GM19468 (cell line): Measurements from ENCODE around the gene KCNK3.

ENCODE experiments used
- ATAC-seq: cut with Tn5 transposase; IDR thresholded peaks from one replicate; pipeline ENCODE4 v1.9.1; 2021; ENCODE audit warnings: mild to moderate bottlenecking, moderate library complexity, moderate number of reproducible peaks; ENCODE audit not compliant: unreplicated experiment; ENCODE audit errors: extremely low read depth

The KCNK3 gene

DNA sequence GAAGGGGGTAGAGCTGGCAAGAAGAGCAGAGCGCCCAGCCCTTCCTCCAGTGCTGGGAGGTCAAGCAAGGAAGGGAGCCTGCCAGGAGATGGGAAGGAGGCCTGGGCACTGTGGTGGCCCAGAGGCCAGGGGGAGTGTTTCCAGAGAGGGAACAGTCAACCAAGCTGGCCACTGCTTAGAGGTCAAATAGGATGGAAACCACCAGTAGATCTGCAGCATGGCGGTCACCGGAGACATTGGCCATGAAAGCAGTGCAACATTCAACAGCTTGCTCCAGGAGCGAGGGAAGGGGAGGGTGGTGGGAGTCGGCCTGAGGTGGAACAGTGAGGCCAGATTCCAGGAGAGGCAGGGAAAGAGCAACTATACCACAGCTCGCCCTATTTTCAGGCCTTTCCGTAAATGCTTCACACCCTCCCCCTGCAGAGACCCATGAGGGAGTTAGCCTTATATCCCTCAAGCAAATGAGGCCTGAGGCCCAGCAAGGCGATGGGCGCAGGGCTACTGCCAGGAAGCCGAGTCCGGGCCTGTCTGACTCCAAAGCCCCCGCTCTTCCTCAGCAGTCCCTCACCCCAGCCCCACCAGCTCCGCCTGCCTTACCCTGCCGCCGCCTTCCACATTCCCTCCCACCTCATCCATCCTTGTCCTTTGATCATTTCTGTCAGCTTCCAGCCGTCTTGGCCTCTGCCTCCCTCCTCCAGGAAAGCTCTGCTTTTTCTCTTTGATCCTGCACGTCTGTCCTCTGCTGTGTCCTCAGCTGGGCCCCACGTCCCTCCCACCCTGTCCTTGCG is 17.0 kb downstream of the KCNK3 start:
- ATAC-seq: no peak

DNA sequence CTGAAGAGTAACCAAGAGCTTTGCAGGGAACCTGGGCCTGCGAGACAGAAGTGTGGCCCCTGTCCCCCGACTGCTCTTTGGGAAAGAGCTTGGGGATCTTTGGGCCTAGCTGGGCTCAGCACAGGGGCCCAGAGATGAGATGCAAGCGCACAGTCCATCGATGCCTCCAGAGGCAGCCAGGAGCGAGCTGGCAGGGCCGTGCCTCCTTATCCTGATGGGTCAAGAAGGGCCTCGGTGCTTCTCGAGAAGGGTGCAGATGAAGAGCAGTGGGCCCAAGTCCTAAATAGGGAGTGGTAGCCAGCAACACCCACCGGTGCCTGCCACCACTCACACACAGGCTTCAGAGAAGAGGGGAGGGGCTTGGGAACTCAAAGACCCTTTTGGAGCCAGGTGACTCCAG is 17.6 kb downstream of the KCNK3 start:
- ATAC-seq: no peak

DNA sequence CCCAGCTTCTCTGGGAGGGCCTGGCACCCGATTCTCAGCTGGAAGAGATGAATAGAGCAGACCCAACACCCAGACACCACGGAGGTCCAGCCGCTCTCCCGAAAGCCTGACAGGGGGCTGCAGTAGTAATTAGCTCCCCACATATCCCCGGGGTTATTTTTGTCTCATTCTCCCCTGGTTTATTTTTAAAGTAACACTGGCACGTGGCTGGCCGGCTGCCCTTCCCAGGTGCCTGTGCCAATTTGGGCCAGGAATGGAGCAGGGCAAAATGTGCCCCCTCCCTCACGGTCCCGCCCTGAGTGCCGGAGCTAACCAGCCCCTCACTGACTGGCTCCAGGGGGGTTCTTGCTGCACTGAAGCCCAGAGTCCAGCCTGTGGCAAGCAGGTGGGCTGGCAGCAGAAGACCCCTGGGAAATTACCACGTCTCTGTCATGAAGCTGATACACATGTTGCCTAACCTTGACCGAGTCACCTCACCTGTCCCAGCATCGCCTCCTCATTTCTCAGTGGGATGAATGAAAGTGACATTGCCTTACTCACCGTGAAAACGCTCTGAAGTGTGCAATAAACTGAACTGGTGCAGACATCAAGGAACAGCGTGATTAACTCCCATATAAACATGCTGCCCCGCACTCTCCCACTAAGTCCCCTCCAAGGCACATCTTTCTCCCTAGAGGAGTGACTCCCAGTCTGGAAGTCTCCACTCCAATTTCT is 18.4 kb downstream of the KCNK3 start:
- no peak for ATAC-seq

DNA sequence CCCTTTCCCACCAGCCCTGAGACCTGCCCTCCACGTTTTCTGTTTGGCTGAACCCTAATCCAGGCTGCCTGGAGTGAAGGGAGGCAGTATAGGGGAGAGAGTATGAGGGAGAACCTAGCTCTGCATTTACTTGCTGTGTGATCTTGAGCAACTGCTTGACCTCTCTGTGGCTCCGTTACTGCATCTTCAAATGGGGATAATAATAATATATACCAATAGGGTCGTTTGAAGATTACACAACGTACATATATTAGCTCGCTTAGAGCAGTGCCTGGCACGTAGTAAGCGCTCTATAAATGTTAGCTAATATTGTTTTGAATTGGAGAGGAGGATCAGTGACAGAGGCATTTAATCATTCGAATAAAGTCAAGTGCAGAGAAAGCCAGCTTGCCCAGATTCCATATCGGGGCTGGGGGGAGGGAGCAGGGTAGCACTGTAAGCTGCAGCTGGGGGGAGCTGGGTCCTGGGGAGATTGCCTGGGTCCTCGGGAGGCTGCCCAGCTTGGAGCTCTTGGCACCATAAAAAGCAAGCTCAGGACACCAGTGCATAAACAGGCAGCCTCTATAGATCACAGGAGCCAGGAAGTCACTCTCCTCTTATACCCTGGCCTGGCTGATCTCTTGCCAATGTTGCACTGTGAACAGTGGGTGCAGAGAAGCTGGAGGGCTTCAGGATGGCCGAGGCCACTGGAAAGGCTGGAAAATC is 19.1 kb downstream of the KCNK3 start:
- no peak for ATAC-seq

DNA sequence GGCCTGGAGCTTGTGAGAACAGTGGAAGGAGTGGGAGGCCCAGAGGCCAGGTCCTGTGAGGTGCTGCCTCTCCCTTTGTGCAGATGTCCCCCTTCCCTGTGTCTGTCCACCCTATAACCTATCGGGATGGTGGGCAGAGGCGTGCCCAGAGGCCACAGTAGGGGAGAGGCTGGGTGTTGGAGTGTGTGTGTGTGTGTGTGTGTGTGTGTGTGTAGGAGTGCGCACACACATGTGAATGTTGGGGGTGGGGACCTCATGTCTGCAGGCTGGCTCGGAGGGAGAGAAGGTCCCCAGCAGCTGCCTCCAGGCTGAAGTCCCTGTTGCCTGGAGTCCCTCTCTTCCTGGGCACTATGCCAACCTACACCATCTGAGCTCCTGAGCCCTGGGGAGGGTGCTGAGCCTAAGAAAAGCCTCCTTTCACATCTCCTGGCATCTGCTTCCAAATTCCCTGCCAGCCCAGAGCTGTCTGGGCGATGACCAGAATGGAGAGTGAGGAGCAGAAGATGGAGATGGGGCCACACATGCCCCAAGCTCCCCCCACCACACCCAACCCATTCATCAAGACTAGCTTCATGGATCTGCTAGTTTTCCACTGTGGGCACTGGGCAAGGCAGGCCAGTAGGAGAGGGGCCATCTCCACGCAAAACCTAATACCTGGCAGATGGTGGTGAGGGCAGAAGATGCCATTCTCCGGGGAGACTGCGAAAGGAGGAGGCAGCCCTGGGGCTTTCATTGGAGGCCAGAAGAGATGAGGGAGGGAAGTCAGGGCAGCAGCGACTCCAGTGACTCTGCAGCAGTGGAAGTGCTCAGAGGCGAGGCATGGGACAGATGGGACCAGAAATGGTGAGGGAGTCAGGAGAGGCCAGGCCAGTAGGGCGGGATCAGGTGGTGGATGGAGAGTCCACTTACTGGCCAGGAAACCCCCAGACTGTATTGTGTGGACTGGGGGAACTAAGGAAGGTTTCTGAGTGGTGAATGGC is 20.3 kb downstream of the KCNK3 start:
- no peak for ATAC-seq

DNA sequence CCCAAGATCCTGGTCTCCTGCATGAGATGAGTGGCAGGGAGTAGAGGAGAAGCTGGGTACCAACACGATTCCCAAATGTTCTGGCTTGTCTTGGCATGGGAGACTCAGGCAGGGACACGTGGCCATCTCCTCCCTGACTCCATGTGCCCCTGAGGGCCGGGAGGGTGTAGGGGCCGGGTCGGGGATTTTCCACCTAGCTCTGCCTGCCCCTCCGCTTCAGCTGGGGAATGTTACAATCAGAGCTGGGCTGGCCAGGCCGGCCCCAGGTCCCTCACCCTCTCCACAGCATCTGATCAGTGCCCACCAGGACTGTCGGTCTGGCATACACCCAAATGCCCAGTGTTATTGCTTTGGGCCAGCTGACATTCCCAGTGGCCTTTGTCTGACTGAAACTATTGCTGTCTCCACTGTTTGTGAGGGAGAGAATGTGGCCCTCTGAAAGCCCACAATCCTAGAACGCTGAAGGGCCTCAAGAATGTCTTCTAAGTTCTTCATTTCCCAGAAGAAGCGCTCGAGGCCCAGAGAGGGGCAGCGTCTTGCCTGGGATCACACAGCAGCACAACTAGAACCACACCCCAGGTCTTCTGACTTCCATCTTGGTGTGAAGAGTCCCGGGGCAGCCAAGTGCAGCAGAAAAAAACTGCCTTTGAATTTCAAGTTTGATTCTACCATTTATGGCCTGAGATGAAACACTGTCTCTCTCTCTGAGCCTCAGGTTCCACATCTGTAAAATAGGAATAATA is 23.2 kb downstream of the KCNK3 start:
- ATAC-seq: no peak

DNA sequence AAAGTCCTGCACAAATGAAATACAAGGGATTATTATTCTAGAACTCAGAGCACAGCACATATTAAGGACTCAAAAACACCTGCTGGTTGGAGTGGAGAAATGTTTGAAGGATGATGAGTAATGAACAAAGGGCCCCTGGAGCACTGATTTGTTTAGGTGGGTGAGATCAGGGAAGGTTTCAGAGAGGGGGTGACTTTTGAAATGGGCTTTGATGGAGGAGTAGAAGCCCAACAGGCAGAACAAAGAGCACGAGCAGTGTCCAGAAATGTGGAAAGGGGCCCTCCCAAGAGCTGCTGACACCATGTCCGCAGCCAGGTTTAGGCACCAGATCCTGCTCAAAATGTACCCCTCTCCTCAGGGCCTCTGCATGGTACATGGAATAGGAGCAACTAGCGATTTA is 23.8 kb downstream of the KCNK3 start:
- no peak for ATAC-seq

DNA sequence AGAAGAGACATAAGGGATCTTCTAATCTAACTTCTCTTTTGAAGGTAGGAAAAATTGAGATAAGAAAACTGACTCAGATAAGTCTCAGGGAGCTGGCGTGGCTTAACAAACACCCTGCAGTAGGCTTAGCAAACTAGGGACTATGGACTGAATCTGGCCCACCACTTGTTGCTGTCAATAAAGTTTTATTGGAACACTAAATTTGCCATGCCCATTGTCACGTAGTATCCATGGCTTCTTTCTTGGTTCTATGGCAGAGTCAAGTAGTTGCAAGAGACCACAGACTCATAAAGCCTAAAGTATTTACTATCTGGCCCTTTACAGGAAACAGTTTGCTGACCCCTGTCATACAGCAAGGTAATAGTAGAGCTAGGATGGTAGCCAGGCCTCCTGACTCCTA is 24.2 kb downstream of the KCNK3 start:
- no peak for ATAC-seq

DNA sequence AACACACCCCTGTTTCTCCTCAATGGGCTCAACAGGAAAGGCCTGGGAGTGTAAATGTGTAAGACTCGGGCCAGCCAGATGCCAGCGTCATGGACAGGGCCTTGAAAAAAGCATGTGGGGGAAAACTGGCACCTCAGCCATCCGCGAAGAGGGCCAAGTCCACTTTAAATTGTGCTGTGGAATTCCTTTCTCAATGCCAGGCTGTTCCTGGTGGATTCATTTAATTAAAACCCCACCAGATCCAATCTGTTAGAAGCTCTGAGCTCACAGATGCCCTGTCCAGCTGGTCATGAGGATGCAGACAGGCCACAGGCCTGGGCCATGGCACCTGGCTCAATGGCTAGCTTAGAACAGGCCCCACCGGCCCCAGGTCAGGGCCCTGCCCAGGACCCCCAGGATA is 24.8 kb downstream of the KCNK3 start:
- ATAC-seq: no peak

DNA sequence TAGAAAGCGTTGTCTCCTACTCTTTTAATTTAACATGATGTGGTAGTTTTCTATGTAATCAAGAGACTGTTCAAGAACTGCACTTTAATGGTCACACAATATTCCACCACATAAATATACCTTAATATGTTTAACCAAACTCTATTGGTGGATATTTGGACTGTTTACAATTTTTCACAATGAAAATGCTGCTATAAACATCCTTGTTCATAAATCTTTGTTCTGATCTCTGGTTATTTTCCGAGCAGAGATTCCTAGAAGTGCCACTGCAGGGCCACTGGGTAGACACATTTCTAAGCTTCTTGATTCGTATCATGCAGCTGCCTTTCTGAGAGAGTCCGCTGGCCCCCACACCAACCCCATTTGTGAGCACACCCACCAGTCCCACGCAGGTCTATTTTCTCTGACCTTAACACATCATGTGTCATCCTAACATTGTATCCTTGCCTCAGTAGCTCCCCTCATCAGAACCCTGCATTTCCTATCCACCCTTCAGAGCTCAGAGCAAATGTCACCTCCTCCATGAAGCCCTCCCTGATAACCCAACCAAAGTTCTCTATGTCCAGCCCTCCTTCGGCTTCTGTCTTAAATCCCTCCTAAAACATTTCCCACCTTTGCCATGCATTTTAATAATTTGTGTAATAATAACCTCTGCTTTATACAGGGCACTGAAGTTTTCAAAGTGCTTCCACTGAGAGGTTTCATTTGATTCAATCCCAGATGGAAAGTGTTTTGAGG is 26.6 kb downstream of the KCNK3 start:
- ATAC-seq: no peak

DNA sequence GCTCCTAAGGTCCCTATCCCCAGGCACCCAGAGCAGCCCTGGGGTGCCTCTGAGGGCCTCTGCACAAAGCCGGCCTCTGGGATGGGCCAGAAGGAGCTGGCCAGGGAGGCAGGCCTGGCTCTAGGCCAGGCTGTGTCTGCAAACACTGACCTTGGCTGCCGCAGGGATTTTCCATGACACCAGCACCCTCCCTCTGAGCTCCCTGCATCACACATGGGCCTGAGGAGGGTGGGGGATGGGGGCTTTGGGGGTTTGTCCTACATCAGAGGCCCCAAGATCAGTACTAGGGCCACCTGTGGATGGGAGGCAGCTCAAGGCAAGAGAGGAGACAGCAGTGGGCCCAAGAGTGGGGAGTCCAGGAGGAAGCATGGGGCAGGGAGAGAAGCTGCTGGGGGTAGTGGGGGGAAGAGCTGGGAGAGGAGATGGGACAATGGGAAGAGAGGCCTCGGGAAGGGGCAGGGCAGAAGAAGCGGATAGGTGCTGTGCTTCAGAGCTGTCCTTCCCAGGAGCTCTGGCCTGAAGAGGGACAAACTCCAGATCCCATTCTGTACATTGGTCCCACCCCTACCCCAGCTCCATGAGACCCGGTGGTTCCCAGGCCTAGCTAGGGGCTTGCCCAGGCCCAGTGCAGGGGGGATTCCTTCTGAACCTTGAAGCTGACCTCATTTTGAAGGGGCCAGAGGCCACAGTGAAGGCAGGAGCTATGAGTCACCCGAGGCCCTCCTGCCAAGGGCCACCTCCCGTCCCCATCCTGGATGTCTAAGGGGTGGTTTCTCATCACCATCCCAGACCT is 28.0 kb downstream of the KCNK3 start:
- ATAC-seq: no peak

DNA sequence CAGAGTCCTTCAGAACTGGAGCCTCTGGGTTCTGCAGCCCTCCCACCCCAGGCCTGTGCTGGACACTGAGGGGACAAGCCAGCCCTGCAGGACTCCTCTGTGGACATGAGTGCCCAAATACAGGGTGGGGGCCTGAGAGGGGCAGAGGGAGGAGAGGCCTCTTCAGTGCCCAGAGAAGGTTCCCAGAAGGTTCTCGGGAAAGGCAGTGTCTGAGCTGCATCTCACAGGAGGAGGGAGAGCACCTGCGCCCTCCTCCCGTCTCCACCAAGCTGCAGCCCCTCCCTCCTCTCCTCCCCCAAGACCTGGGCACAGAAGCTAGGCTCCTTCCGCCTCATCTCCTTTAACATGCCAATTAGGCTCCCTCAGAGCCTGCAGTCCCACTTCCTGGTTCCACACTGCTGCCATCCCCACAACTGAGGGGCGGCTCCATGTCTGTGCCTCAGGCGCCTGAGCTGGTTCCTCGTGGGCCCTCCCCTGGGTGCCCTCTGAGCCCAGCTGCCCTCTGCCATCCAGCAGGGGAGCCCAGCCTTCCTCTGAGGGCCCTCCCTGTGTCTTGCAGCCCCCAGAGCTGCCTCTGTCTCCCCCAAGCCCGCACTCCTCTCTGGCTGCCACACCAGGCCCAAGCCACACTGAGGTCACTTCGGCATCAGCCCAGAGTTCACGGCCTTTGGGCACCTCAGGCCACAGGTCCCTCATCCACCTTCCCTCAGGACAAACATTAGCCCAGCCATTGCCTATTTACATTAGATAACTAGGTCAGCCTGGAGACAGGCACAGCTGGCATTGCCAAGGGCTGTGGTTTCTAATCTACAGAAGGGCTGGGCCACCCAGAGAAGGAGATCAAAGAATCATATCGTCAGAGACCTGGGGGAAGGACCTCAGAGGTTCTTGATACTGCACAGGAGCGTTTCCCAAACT is 28.9 kb downstream of the KCNK3 start:
- ATAC-seq: no peak

DNA sequence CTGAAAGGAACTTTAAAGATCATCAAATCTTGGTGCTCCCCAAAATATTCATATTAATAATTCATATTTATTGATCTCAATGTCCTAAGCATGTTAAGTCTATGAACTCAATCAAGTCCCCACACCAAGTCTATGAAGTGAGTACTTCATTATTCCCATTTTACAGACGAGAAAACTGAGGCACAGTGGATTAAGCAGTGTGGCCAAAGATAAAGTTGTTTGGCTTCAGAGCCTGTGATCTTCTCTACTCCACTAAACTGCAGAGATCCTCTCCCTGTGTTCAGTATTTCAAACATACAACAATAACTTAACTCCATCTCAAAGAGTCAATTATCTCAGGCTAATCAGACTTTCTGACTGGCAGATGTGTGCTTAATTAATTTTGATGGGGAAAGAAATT is 29.8 kb downstream of the KCNK3 start:
- no peak for ATAC-seq

DNA sequence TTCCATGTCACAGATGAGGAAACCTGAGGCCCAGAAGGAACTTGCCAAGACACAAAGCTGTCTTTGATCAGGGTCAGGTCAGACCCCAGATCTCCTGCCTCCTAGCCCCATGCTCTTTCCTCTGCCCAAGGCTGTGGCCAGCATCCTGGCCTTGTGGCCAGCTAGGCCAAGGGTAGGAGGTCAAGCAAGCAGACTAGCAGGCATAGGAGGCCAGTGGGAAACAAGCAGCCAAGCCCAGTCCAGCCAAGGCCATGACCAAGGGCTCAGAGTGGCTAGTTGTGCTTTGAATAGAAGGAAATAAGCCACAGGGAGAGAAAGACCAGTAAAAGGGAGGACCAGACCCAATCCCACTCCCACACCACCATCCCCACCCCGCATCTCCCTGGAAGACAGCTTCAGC is 30.4 kb downstream of the KCNK3 start:
- ATAC-seq: no peak

DNA sequence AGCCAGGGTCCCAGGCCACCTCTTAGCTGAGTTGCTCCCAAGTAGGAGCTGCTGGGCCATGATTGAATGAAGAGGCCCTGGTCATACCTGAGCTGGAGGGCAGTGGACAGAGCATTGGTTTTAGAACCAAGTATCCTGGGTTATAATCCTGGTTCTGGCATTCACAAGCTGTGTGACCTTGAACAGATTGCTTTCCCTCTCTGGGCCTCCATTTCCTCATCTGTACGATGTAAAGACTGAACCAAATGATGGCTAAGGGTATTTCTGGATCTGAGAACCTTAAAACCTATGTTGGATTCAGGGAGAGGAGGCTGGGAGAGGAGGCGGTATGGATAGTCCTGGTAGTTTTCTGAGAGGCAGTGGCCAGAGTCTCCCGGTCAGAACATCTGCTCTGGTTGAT is 31.0 kb downstream of the KCNK3 start:
- no peak for ATAC-seq

DNA sequence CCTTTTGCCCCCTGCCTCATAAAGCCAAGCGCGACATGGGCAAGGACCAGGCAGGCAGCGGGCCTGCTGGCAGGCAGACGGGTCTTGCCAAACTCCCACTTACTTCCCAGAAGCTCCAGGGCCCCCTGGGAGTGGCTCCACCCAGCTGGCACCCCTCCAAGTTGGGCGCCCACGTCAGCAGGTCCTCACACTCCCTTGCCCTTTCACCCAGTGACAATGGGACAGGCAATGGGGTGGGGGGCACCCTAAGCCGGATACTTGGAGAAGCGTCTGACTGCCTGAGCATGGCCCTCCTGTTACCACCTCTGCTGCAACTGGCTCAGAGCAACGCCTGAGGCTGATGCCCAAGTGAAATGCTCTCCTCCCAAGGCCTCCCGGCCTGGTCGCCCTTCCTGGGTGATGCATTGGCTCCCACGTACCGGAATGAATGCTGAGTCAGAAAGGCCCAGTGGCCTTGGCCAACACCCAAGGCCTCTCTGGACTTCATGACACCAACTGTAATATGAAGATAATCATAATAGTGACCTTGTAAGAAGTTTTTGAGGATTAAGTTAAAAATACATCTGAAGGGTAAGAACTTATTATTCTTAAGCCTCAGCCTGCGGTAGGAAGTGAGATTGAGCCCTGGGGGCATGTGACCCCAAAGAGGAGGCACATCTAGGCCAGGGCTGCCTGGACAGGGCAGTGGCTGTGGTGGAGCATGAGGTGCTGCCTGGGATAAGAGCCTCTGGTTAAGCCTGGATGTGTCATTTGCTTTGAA is 31.6 kb downstream of the KCNK3 start:
- no peak for ATAC-seq
